Muscle of leg (tissue), 11 donors: ENCODE data around the gene ATP6V0D1. TPM values are rescaled to one million over a fixed set of nuclear protein-coding genes. Genes with fewer than 3 reads are reported as not detected.

Experiments
- DNase-seq: peaks from one replicate; pipeline ENCODE4 v3.0.0; 2013
- H3K27ac ChIP-seq: one replicate; pipeline ENCODE4 v1.5.1; 2013; ENCODE audit warnings: mild to moderate bottlenecking, low read length, control low read depth
- H3K27me3 ChIP-seq: one replicate; pipeline ENCODE4 v1.6.1; 2013; ENCODE audit warnings: low read length; ENCODE audit not compliant: control insufficient read depth, insufficient read depth
- H3K36me3 ChIP-seq: one replicate; pipeline ENCODE4 v1.6.1; 2013; ENCODE audit warnings: low read length; ENCODE audit not compliant: control insufficient read depth, insufficient read depth
- H3K4me1 ChIP-seq: one replicate; pipeline ENCODE4 v1.6.1; 2013; ENCODE audit warnings: low read length; ENCODE audit not compliant: control insufficient read depth, insufficient read depth
- H3K4me3 ChIP-seq: one replicate; pipeline ENCODE4 v1.5.1; 2013; ENCODE audit warnings: low read length, control low read depth
- H3K9me3 ChIP-seq: replicated peaks from 2 replicates; pipeline ENCODE4 v1.6.1; 2013; ENCODE audit warnings: low read depth, low read length; ENCODE audit not compliant: control insufficient read depth
- WGBS: methylation state at CpG from one replicate; pipeline ENCODE4 v1.1.5; 2013; ENCODE audit warnings: missing lambda C conversion rate; ENCODE audit not compliant: insufficient coverage; 5-methylcytosine and 5-hydroxymethylcytosine counted together
- polyA plus RNA-seq, 8 donors: library from polyadenylated mRNA; unstranded; fragments of 120-200 nt; gene quantifications; one replicate each; pipeline versions ENCODE4 v1.2.1 to v1.2.3, GENCODE V29; 2013; ENCODE audit warnings: inconsistent platforms in 1 of 8, low replicate concordance in 1 of 8; ENCODE audit not compliant: insufficient read length in 8 of 8, insufficient read depth in 1 of 8
- total RNA-seq: library from RNA; stranded (reverse); fragments of 120-200 nt; gene quantifications from one replicate; pipeline ENCODE4 v1.2.4, GENCODE V29; 2013

ATP6V0D1 gene
- total and polyA plus RNA-seq, 9 donors: 43.5 to 69.0 (median 66.2) TPM

DNA sequence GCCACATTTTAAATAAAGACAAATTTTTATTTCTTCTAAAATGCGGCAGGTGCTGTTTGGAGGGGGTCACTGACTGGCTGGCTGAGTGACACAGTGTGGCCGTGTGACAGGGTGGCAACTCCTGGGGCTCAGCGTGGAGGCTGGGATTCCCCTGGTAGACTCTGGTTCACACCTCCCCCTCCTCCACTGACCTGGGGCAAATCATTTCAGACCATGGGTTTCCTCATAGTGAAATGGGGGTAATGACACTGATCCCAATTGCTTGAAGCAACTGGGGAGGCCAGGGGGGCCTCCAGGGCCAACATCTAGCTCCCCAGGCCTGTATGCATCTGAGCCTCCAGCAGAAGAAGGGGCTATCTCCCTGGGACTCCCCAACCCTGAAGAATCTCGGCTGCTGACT lies 43.4 kb downstream of the ATP6V0D1 start:
- Histone ChIP-seq H3K36me3 (peaks cover 42% of the 10 kb centered on the region), H3K9me3 (no peaks in the 10 kb centered on the region), H3K27ac (no peak overlapping the region), H3K27me3 (peaks cover 4% of the 10 kb centered on the region), H3K4me1 (peaks cover 30% of the 10 kb centered on the region), H3K4me3 (no peak overlapping the region)
- 63% methylated on average over 2 of the region's 4 CpGs for WGBS
- no peak for DNase-seq

DNA sequence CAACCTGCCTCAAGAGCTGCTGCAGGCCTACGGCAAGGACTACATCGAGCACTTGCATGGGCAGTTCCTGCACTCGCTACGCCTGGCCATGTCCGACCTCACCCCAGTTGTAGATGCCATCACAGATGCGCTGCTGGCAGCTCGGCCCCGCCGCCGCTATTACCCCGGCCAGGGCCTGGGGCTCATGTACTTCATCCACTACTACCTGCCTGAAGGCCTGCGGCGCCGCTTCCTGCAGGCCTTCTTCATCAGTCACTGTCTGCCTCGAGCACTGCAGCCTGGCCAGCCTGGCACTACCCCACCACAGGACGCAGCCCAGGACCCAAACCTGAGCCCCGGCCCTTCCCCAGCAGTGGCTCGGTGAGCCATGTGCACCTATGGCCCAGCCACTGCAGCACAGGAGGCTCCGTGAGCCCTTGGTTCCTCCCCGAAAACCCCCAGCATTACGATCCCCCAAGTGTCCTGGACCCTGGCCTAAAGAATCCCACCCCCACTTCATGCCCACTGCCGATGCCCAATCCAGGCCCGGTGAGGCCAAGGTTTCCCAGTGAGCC lies 44.2 kb downstream of the ATP6V0D1 start:
- peaks cover 30% of the 10 kb centered on the region for H3K4me1 ChIP-seq
- peaks cover 42% of the 10 kb centered on the region for H3K36me3 ChIP-seq
- H3K27me3 ChIP-seq: peaks cover 7% of the 10 kb centered on the region
- 92% methylated on average over 23 of the region's 23 CpGs for WGBS
- DNase-seq: no peak
- H3K9me3 ChIP-seq: no peaks in the 10 kb centered on the region
- no peak overlapping the region for H3K27ac ChIP-seq
- no peak overlapping the region for H3K4me3 ChIP-seq

DNA sequence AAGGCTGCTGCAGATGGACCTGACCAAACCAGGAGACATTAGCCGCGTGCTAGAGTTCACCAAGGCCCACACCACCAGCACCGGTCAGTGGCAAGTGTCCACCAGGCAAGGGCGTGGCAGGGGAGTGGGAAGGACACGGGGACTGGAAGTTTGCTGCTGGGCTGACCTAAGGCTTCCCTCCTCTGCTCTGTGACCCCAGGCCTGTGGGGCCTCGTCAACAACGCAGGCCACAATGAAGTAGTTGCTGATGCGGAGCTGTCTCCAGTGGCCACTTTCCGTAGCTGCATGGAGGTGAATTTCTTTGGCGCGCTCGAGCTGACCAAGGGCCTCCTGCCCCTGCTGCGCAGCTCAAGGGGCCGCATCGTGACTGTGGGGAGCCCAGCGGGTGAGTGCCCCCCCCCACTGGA lies 45.2 kb downstream of the ATP6V0D1 start:
- H3K4me1 ChIP-seq: peaks cover 25% of the 10 kb centered on the region
- peaks cover 11% of the 10 kb centered on the region for H3K27me3 ChIP-seq
- H3K9me3 ChIP-seq: no peaks in the 10 kb centered on the region
- H3K27ac ChIP-seq: no peak overlapping the region
- H3K4me3 ChIP-seq: no peak overlapping the region
- 90% methylated on average over 6 of the region's 16 CpGs for WGBS
- H3K36me3 ChIP-seq: peaks cover 42% of the 10 kb centered on the region
- DNase-seq: no peak

DNA sequence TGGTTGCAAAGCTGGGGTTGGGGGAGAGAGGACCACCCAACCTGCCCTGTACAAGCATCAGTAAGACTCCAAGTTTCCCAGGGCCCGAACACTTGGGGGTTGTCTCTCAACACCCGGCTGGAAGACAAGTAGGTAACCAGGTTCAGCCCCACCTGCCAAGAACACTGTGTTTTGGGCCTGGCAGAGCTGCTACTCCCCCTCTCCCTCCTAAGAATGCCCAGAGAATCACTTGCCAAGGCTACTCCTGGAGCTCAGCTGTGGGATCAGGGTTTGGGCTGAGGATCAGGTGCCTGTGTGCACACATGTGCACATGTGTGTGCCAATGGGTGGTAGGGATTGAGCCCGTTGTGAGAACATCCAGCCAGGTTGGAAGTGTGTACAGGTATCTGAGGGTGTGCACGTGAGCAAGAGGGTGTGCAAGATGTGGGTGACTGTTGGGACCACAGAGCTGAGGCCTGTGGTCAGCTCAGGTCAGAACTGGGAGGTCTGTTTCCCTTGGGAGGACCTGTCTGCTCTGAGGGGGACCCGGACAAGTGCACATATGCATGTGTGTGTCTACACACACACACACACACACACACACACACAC lies 47.7 kb downstream of the ATP6V0D1 start:
- no peak overlapping the region for H3K27ac ChIP-seq
- no peak for DNase-seq
- peaks cover 36% of the 10 kb centered on the region for H3K27me3 ChIP-seq
- H3K9me3 ChIP-seq: no peaks in the 10 kb centered on the region
- H3K36me3 ChIP-seq: peaks cover 29% of the 10 kb centered on the region
- no peak overlapping the region for H3K4me3 ChIP-seq
- 82% methylated on average over 2 of the region's 5 CpGs for WGBS
- peaks cover 41% of the 10 kb centered on the region for H3K4me1 ChIP-seq

DNA sequence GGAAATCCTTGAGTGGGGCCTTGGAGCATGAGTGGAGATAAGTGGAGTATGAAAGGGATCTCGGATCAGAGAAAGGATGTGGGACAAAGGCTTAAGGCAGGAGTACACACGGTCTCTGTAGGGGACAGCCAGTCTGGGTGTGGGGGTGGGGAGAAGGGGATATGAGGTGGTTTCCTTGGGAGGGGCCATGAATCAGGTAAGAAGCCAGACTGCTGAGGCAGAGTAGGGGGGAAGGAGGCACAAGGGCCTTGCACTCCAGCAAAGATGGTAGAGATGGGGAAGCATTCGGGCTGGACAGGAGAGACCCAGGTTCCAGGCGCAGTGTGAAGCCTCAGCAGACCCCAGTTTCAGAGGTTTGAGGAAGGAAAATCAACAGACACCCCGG lies 48.5 kb downstream of the ATP6V0D1 start:
- Histone ChIP-seq H3K4me3 (no peak overlapping the region), H3K36me3 (peaks cover 22% of the 10 kb centered on the region), H3K9me3 (no peaks in the 10 kb centered on the region), H3K27me3 (peaks cover 39% of the 10 kb centered on the region), H3K27ac (no peak overlapping the region), H3K4me1 (peaks cover 48% of the 10 kb centered on the region)
- no peak for DNase-seq
- 55% methylated on average over 5 of the region's 5 CpGs for WGBS

DNA sequence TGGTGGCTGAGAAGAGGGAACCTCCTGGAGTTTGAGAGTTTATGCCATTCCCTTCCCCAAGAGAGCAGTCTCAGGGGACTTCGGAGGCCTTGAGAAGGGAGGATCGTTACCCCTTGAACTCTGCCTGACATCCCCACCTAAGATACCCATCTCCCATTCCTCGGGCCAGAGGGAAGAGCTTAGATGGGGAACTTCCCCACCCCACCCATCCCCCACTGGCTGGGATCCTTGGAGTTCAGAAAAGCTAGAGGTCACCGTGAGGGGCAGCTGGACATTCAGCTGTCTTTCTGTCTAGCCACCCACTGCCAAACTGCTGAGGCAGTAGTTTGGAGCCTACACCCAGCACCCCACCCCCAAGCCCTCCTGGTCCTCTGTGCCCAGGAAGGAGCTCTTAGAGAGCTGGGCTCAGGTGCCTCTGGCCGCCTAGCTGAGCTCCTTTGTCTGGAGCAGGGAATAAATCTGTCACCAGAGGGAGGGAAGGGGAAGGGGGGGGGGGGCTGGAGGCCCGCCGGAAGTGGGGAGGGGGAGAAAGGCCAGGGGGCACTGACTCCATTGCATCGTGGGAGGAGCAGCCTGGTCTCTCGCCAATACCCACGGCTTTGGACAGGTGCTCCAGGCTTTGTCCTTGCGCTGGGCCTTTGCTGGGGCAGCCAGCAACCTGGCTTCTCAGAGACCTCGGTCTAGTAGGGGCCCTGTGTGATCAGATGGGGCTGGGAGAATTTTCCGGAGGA lies 49.0 kb downstream of the ATP6V0D1 start:
- Histone ChIP-seq H3K9me3 (no peaks in the 10 kb centered on the region), H3K27ac (no peak overlapping the region), H3K36me3 (peaks cover 17% of the 10 kb centered on the region), H3K4me3 (peak overlapping the region; percentile 47), H3K4me1 (peaks cover 51% of the 10 kb centered on the region), H3K27me3 (peaks cover 39% of the 10 kb centered on the region)
- 16% methylated on average over 7 of the region's 13 CpGs for WGBS
- no peak for DNase-seq

DNA sequence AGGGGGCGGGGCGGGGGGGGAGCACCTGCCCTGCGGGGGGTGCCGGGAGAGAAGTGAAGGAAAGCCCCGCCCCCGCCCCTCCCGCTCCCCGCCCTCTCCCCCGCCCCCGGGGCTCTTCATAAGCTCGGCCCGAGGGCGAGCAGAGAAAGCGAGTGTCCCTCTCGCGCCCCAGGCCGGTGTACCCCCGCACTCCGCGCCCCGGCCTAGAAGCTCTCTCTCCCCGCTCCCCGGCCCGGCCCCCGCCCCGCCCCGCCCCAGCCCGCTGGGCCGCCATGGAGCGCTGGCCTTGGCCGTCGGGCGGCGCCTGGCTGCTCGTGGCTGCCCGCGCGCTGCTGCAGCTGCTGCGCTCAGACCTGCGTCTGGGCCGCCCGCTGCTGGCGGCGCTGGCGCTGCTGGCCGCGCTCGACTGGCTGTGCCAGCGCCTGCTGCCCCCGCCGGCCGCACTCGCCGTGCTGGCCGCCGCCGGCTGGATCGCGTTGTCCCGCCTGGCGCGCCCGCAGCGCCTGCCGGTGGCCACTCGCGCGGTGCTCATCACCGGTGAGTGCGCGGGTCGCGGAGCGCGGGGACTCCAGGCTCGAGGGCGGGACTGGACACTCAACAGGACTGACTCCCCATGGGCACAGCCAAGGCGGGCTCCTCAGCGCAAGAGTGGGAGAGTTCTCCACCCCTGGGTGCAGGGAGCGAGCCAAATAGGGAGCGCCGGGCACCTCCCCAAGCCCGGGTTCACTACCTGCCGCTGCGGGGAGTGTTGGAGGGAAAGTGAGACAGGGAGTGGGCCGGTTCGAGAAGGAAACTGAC lies 49.8 kb downstream of the ATP6V0D1 start, which contains the start of gene HSD11B2:
Gene HSD11B2 (plus strand): TSS at position 145 of the 798 bp plus-strand sequence. CDS start 128 bp downstream, at position 273.
- Histone ChIP-seq H3K4me3 (peak within 1 kb of the TSS; percentile 47), H3K9me3 (no peaks in the 10 kb centered on the region), H3K27me3 (peaks cover 39% of the 10 kb centered on the region), H3K4me1 (peaks cover 59% of the 10 kb centered on the region), H3K36me3 (peaks cover 10% of the 10 kb centered on the region), H3K27ac (no peak within 1 kb of the TSS)
- under 1% methylated on average over 74 of the region's 87 CpGs for WGBS
- peak; percentile 80 for DNase-seq

DNA sequence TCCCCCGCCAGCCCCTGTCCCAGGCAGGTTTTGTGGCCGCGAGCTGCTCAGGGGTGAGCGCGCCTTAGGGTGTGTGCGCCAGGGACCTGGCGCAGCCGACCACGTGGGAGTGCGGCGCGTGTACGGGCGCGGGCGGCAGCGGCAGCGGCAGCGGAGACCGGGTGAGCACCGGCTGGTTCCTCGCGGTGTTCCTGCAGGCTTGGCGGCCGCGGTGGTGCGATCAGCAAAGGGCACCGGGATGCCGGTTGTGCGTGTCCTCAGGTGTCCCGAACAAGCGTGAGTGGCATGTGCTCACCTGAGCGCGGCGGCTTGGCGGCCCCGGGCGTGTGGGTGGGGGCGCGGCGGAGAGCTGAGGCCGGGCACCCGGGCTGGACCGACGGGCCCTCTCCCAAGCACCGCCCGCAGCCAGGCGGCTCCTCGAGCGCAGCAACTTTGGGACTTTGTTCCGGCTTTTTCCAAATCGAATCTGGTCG lies 50.4 kb downstream of the ATP6V0D1 start:
- peak overlapping the region; percentile 24 for H3K4me3 ChIP-seq
- H3K4me1 ChIP-seq: peaks cover 65% of the 10 kb centered on the region
- no peak for DNase-seq
- peaks cover 43% of the 10 kb centered on the region for H3K27me3 ChIP-seq
- 2% methylated on average over 50 of the region's 53 CpGs for WGBS
- no peak overlapping the region for H3K27ac ChIP-seq
- peaks cover 4% of the 10 kb centered on the region for H3K36me3 ChIP-seq
- no peaks in the 10 kb centered on the region for H3K9me3 ChIP-seq

DNA sequence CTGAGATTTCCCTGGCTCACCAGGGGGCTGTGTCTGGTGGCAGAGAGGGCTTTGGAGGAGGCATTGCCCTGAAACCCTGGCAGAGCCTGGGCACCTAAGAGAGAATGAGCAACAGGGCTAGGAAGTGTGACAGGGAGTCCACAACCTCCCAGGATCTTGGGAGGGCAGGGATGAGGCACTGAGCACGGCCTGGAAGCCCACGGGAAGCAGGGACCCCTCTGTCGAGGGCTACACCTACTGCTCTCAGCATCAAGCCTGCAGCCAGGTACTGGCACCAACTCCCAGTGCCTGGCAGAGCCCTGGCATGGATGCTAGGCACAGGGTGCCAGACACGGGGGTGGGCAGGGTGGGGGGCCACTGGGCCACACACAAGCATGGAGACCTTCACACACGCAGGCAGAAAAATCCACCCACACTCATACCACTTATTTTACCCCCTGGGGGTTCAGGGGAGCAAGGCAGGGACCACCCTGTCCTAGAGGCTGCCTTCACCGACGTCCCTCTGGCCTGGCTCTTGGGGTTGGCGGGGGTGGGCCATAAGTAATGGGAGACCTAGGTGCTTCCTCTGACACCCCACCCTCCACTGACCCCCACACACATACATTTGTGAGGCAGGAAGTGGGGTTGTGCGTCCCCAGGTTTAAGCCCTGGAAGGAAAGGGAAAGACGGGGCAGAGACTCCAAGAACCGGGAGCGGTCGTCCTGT lies 51.0 kb downstream of the ATP6V0D1 start:
- no peak for DNase-seq
- Histone ChIP-seq H3K27ac (no peak overlapping the region), H3K36me3 (no peaks in the 10 kb centered on the region), H3K4me1 (peaks cover 65% of the 10 kb centered on the region), H3K9me3 (no peaks in the 10 kb centered on the region), H3K27me3 (peaks cover 46% of the 10 kb centered on the region), H3K4me3 (peak overlapping the region; percentile 24)
- 24% methylated on average over 9 of the region's 13 CpGs for WGBS
